GM12872 (cell line): ENCODE results near the gene MDM1.

Source experiments
- CTCF ChIP-seq: IDR thresholded peaks from 3 replicates; pipeline ENCODE4 v1.5.1; 2011; ENCODE audit warnings: low read depth, mild to moderate bottlenecking, low read length, moderate library complexity; ENCODE audit not compliant: insufficient read depth

Gene MDM1

GRCh38 chr12:68331500-68331868 is 678 bp downstream of the MDM1 start:
- TF ChIP-seq CTCF: no peak

GRCh38 chr12:68327896-68328295 is 4.3 kb downstream of the MDM1 start:
- TF ChIP-seq CTCF: no peak

- TF ChIP-seq CTCF: no peak
These were observed 5.4 kb downstream of the MDM1 start for GRCh38 chr12:68326716-68327115.

GRCh38 chr12:68325966-68326365 is 6.2 kb downstream of the MDM1 start:
- TF ChIP-seq CTCF: no peak

GRCh38 chr12:68324531-68324930 is 7.6 kb downstream of the MDM1 start:
- no peak for TF ChIP-seq CTCF

GRCh38 chr12:68321140-68321539 is 11.0 kb downstream of the MDM1 start:
- no peak for TF ChIP-seq CTCF

- TF ChIP-seq CTCF: no peak
These were observed 12.1 kb downstream of the MDM1 start for GRCh38 chr12:68319988-68320623.
